ENCODE measurements around the gene OR2L2.
"Not testable (repeated sequence)": the region's sequence is repeated elsewhere in the genome, so short reads cannot be mapped to it uniquely, and the experiment has no call there.

OR2L2 gene, protein sequence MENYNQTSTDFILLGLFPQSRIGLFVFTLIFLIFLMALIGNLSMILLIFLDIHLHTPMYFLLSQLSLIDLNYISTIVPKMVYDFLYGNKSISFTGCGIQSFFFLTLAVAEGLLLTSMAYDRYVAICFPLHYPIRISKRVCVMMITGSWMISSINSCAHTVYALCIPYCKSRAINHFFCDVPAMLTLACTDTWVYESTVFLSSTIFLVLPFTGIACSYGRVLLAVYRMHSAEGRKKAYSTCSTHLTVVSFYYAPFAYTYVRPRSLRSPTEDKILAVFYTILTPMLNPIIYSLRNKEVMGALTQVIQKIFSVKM

DNA sequence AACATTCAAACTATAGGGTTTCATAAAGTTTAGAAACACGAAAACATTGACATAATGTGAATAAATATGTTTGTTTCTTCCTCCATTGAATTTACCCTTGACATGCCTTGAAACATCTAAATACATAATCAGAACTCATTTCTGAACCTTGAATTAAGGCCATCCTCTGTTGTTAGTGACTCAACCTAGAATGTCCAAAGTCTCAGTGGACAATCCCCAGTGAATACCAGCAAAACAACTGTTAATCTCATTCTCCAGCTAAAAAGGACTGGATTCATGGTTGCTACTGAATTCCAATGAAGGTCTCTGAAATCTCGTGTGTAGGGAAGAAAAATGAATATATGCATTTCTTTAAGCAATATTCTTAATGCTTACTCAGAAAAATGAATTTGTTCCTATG is at the start of gene OR2L2:
OR2L2 (plus strand) TSS at position 301 of the 400 bp plus-strand sequence. CDS start 8,198 bp downstream, outside the sequence.
- no peak for DNase-seq (ENCODE audit: low read depth)

DNA sequence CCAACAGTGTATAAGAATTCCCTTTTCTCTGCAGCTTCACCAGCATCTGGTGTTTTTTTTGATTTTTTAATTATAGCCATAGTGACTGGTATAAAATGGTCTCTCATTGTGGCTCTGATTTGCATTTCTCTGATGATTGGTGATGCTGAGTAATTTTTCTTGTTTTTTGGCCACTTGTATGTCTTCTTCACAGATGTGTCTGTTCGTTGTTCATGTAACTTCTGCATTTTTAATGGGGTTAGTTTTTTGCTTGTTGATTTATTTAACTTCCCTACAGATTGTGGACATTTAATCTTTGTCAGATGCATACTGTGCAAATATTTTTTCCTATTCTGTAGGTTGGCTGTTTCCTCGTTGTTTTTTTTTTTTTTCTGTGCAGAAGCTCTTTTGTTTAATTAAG is 36.9 kb upstream of the OR2L2 start:
- no peak for DNase-seq (ENCODE audit: low read depth)

DNA sequence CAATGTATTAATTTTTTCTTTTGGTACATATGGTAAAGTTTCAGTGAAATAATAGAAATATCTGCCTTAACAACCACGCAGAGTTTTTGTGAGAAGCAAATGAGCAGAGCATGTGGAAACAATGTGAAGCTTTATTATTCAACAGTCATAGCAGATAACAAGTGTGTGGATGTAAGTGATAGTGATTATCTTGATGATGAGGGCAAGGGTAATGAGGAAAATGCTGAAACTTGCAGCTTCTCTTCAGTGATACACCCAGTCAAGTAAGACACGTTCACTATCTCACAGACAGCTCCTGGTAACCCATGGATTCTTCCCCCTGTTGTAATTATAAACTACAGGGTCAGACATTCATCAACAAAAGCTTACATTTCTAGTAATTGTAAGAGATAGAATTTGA is 31.1 kb upstream of the OR2L2 start:
- DNase-seq (ENCODE audit: low read depth): no peak

DNA sequence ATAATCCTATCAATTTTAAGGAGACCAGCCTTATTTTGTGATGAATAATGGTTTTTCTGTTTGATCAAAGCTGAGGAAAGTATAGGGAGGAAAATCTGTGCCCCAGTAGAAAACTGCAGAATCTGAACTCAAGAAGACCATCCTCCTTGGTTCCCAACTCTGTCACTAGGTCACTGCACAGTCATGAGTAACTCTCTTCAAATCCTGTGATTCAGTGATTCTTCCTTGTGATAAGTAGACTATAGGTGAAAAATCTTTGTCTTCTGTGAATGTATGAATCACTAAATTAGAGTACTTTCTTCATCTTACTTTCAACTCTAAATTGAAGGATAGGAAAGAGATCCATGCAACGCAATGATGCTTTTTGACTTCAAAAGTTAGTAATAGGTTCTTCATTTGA is 29.7 kb upstream of the OR2L2 start:
- DNase-seq (ENCODE audit: low read depth): no peak

DNA sequence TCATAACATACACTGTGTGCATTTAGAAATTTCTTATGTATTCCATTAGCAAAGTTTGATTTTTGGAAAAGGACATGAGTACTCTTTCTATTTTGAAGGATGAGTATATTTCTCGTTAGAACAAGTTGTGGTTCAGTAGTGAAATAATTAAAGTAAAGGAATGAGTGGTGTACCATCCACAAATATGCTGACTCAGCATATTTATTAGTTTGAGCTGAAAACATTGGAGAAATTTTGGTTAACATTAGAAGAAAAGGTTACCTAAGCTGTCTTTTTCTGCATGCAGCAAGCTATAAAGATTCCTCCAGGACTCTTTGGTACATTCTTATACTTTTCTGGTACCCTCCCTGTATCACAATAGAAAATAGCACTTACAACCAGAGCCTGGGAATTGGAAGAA is 22.1 kb upstream of the OR2L2 start:
- DNase-seq (ENCODE audit: low read depth): no peak

DNA sequence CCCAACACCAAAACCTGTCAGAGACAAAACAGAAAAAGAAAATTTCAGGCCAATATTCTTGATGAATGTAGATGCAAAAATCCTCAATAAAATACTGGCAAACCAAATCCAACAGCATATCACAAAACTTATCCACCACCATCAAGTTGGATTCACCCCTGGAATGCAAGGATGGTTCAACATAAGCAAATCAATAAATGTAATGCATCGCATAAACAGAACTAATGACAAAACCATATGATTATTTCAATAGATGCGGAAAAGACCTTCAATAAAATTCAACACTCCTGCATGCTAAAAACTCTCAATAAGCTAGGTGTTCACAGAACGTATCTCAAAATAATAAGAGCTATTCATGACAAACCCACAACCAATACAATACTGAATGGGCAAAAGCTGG is 20.2 kb upstream of the OR2L2 start:
- no peak for DNase-seq (ENCODE audit: low read depth)

DNA sequence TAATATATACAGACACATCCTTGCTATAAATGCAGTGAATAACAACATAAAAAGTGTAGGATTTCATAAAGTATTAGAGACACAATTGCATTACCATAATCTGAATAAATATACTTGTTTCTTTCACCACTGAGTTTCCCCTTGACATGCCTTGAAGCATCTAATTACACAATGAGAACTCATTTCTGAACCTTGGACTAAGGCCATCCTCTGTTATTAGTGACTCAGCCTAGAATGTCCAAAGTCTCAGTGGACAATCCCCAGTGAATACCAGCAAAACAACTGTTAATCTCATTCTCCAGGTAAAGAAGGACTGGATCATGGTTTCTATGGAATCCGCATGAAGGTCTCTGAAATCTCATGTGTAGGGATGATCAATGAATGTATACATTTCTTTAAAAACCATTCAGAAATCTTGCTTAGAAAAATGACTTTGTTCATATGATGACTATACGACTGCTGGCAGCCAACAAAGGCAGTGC is 16.6 kb upstream of the OR2L2 start, which contains the start of gene OR2L5:
OR2L5 (plus strand) TSS at position 432 of the 482 bp plus-strand sequence. CDS start 8,288 bp downstream, outside the sequence.
- DNase-seq (ENCODE audit: low read depth): no peak

DNA sequence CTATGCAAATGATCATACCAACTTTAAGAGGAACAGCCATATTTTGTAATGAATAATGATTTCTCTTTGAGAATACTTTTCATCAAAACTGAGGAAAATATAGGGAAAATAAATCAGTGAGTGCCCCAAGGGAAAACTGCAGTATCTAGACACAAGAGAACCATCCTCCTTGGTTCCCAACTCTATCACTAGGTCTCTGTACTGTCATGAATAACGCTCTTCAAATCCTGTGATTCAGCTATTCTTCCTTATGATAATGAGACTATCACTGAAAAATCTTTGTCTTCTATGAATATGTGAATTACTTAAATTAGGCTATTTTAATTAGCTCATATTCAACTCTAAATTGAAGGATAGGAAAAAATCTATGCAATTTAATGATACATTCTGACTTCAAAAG is 14.1 kb upstream of the OR2L2 start:
- no peak for DNase-seq (ENCODE audit: low read depth)

DNA sequence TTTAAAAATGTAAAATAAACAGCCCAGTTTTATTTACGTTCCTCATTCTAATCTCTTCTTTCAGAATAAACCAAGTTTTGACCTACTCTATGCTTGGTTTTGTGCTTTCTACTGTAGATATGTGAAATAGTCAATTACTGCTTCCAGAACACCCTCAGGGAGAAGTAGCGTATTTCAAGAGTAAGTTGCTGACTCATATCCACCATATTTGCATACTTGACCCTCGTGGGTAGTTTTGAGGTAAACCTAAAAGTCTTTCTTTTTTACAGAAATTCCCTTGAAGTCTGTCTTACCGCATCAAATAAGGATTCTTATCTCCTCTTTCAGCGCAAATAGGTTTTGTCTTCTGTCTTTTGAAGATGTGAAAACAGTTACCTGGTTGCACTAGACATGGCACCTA is 15.3 kb downstream of the OR2L2 start:
- no peak for DNase-seq (ENCODE audit: low read depth)

DNA sequence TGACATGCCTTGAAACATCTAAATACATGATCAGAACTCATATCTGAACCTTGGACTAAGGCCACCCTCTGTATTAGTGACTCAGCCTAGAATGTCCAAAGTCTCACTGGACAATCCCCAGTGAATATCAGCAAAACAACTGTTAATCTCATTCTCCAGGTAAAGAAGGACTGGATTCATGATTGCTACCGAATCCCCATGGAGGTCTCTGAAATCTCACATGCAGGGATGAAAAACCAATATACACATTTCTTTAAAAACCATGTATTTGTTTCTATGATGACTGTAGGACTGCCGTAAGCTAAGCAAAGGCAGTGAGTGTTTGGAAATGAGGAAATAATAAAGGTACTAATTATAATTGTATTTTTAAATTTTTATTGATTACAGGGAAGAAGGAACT is 16.7 kb downstream of the OR2L2 start, which contains the start of gene OR2L3:
OR2L3 (plus strand) TSS at position 301 of the 400 bp plus-strand sequence. CDS start 13,846 bp downstream, outside the sequence.
- DNase-seq (ENCODE audit: low read depth): no peak

DNA sequence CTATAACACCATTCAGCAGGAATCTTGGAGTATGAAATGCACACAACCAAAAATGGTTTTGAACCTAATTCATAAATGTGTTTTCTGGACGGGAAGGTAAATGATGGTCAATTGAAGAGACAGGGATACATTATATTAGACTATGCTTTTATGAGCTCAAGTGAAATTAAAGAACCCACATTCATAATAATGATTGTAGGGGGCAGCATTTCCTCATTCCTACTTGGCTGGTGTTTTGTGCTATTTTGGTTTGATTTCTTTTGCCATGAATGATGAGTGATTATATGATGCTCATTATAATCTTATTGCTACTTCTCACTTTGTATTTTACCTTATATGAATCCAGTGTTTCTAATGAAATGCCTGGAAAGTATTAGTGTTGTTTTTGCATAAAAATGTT is 17.1 kb downstream of the OR2L2 start:
- no peak for DNase-seq (ENCODE audit: low read depth)

DNA sequence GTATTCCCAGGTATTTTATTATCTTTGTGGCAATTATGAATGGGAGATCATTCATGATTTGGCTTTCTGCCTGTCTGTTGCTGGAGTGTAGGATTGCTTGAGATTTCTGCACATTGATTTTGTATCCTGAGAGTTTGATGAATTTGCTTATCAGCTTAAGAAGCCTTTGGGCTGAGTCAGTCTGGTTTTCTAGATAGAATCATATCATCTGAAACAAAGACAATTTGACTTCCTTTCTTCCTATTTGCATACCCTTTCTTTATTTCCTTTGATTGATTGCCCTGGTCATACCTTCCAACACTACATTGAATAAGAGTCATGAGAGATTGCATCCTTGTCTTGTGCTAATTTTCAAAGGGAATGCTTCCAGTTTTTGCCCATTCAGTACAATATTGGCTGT is 24.8 kb downstream of the OR2L2 start:
- DNase-seq (ENCODE audit: low read depth): no peak

DNA sequence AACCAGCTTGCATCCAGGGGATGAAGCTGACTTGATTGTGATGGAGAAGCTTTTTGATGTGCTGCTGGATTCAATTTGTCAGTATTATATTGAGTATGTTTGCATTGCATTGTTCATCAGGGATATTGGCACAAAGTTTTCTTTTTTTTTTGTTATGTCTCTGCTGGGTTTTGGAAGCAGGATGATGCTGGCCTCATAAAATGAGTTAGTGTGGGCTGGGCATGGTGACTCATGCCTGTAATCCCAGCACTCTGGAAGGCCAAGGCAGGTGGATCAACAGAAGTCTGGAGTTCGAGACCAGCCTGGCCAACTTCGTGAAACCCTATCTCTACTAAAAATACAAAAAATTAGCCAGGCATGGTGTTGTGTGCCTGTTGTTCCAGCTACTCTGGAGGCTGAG is 25.4 kb downstream of the OR2L2 start:
- DNase-seq (ENCODE audit: low read depth): no peak

DNA sequence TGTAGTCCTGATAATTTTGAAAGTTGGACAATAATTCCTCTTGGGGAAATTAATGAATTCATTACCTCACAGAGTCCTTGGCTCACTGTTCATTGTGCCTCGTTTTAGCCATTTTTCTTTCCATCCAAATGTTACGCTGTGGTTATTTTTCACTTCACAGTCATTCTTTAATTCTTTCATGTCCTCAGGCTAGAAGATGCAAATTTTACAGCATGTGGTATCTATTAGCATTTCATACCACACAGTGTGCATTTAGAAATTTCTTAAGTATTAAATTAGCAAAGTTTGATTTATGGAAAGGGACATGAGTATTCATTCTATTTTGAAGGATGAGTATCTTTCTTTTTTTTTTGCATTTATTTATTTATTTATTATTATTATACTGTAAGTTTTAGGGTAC is 35.2 kb downstream of the OR2L2 start:
- no peak for DNase-seq (ENCODE audit: low read depth)

DNA sequence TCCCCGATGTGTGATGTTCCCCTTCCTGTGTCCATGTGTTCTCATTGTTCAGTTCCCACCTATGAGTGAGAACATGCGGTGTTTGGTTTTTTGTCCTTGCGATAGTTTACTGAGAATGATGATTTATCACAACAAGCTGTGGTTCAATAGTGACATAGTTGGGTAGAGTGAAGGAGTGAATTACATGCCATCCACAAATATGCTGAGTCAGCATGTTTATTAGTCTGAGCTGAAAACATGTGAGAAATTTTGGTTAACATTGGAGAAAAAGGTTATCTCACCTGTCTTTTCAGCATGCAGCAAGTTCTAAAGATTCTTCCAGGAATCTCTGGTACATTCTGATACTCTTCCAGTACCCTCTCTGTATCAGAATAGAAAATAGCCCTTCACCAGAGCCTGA is 35.7 kb downstream of the OR2L2 start:
- no peak for DNase-seq (ENCODE audit: low read depth)

DNA sequence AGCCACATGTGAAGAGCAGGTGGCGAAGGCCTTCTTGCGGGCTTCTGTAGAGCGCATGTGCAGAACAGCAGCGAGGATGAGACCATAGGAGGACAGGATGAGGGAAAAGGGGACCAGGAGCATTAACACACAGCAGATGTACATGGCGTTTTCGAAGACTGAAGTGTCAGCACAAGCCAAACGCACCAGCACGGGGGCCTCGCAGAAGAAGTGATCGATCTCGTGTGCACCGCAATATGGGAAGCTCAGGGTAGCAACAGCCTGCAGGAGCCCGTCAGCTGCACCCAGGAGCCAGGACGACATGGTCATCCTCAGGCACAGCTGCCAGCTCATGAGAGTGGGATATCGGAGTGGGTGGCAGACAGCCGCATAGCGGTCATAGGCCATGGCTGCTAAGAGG is 54.0 kb downstream of the OR2L2 start:
- not testable (repeated sequence) for DNase-seq (ENCODE audit: low read depth)
